Lower leg skin (tissue), 4 donors: ENCODE data around the gene MIGA1. TPM values are rescaled to one million over a fixed set of nuclear protein-coding genes. Genes with fewer than 3 reads are reported as not detected.
"Not testable (repeated sequence)": the region's sequence is repeated elsewhere in the genome, so short reads cannot be mapped to it uniquely, and the experiment has no call there.

Experiments
- DNase-seq, 2 donors: peaks; one replicate each; pipeline ENCODE4 v3.0.0-alpha.2; 2019; ENCODE audit warnings: low spot score in 2 of 2
- H3K4me3 ChIP-seq: fragments of 200-600 bp; sonication (generic); 2 replicates; pipeline ENCODE4 v1.5.1; 2017; ENCODE audit warnings: mild to moderate bottlenecking, low read depth; ENCODE audit not compliant: poor library complexity, severe bottlenecking
- POLR2A ChIP-seq, 2 donors: fragments of 450-650 bp; IDR thresholded peaks; one replicate each; pipeline ENCODE4 v1.6.1; 2016 to 2017; ENCODE audit warnings: antibody characterized with exemption in 2 of 2, mild to moderate bottlenecking in 1 of 2, moderate library complexity in 1 of 2
- WGBS, 2 donors: methylation state at CpG; one replicate each; pipeline ENCODE4 v1.1.5; 2018; 5-methylcytosine and 5-hydroxymethylcytosine counted together
- intact Hi-C: fragments of 100-400 bp; cut with DNase I; formaldehyde crosslinking; loops from one replicate; pipeline ENCODE4 v1.15.0; 2023; ENCODE audit warnings: low total_unique reads
- total RNA-seq, 4 donors: library from RNA; depleted of rRNA; stranded (reverse); fragments of >200 nt; gene quantifications; one replicate each; pipeline ENCODE4 v1.1.0, GENCODE V29; 2016
- TF ChIP-seq, protein P1 (sequence below), 3 donors: fragments of 450-650 bp; IDR thresholded peaks; one replicate each; pipeline ENCODE4 v1.5.1; 2016; ENCODE audit warnings: antibody characterized with exemption in 3 of 3, mild to moderate bottlenecking in 3 of 3, moderate library complexity in 2 of 3

Gene MIGA1
- total RNA-seq, 4 donors from 2014 or later, result 7.7 to 13.6 (median 9.5) TPM

- no peak overlapping the region for H3K4me3 ChIP-seq
- intact Hi-C loops, result no loop called here
- WGBS, 2 donors, result 21 to 25% methylated on average over 4 of the region's 4 CpGs
- no peak for DNase-seq
- no peak for TF ChIP-seq POLR2A (IDR thresholded peaks at IDR 0.05)
- TF ChIP-seq, protein P1, sequence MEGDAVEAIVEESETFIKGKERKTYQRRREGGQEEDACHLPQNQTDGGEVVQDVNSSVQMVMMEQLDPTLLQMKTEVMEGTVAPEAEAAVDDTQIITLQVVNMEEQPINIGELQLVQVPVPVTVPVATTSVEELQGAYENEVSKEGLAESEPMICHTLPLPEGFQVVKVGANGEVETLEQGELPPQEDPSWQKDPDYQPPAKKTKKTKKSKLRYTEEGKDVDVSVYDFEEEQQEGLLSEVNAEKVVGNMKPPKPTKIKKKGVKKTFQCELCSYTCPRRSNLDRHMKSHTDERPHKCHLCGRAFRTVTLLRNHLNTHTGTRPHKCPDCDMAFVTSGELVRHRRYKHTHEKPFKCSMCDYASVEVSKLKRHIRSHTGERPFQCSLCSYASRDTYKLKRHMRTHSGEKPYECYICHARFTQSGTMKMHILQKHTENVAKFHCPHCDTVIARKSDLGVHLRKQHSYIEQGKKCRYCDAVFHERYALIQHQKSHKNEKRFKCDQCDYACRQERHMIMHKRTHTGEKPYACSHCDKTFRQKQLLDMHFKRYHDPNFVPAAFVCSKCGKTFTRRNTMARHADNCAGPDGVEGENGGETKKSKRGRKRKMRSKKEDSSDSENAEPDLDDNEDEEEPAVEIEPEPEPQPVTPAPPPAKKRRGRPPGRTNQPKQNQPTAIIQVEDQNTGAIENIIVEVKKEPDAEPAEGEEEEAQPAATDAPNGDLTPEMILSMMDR (IDR thresholded peaks at IDR 0.05), result no peak
Observed at GRCh38 chr1:77900687-77901293, 121.3 kb downstream of the MIGA1 start.

DNA sequence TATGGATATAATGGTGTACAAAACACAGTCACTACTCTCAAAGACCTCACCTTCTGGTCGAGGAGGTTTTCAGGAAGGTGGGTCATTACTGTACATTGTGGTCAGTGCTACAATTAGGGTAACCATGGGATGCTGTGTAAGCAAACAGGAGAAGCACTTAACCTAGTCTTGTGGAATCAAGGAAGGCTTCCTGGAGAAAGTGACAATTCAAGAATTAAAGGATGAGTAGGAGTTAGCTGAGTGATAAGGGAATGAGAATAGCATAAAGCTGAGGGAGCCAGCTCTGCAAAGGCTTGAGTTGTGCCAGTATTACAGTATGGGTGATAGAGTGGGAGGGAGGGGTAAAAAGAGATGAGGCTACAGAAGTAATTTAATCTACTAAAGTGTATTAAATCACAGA is 126.2 kb downstream of the MIGA1 start:
- DNase-seq, result no peak
- TF ChIP-seq, protein P1 (IDR thresholded peaks at IDR 0.05), result no peak
- H3K4me3 ChIP-seq, result no peak overlapping the region
- 88 to 90% methylated on average over 1 of the region's 1 CpG for WGBS, 2 donors
- intact Hi-C loops, result no loop called here

DNA sequence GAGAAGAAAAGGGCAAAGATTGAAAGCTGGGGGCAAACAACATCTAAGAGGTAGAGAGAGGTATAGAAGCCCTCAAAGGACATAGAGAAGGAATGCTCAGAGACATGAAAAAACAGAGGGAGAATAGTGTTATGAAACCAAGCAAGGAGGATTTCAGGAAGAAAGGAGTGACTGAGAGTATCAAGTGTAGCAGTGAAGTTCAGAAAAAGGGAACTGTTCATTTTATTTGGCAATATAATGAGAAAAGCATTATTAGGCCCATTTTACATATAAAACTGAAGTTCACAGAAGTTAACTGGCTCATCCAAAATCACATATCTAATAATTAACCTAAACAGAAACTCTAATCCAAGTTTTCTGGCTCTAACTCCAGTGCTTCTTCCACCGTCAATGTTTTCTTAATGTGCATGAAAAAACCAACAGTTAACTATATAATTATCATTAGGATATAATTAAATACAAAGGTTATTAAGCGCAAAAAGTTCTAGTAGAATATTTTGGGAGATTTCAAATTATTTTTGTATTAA is 126.6 kb downstream of the MIGA1 start:
- DNase-seq, result no peak
- intact Hi-C loops, result no loop called here
- TF ChIP-seq, protein P1 (IDR thresholded peaks at IDR 0.05), result no peak
- TF ChIP-seq POLR2A (IDR thresholded peaks at IDR 0.05), result no peak
- WGBS, 2 donors, result 90 to 92% methylated on average over 2 of the region's 2 CpGs
- H3K4me3 ChIP-seq, result no peak overlapping the region

GRCh38 chr1:77906624-77907023 is 127.2 kb downstream of the MIGA1 start:
- TF ChIP-seq POLR2A (IDR thresholded peaks at IDR 0.05), result no peak
- intact Hi-C loops, result no loop called here
- no peak for DNase-seq
- H3K4me3 ChIP-seq, result no peak overlapping the region
- 91 to 100% methylated on average over 1 of the region's 1 CpG for WGBS, 2 donors

GRCh38 chr1:77910116-77910515 is 130.7 kb downstream of the MIGA1 start:
- DNase-seq, result no peak
- intact Hi-C loops, result no loop called here
- WGBS, 2 donors, result 86 to 88% methylated on average over 4 of the region's 4 CpGs
- TF ChIP-seq POLR2A (IDR thresholded peaks at IDR 0.05), result no peak
- H3K4me3 ChIP-seq, result no peak overlapping the region

DNA sequence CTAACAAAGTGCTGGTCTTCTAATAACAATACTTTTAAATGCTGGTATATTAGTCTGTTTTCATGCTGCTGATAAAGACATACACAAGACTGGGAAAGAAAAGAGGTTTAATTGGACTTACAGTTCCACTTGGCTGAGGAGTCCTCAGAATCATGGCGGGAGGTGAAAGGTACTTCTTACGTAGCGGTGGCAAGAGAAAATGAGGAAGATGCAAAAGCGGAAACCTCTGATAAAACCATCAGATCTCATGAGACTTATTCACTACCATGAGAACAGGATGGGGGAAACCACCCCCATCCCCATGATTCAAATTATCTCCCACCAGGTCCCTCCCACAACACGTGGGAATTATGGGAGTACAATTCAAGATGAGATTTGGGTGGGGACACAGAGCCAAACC is 139.5 kb downstream of the MIGA1 start:
- DNase-seq, intact Hi-C loops, H3K4me3 ChIP-seq: not testable (repeated sequence)
- 93 to 95% methylated on average over 5 of the region's 5 CpGs for WGBS, 2 donors

- no peak for TF ChIP-seq POLR2A (IDR thresholded peaks at IDR 0.05)
- TF ChIP-seq, protein P1 (IDR thresholded peaks at IDR 0.05), result no peak
- no peak for DNase-seq
- H3K4me3 ChIP-seq, result no peak overlapping the region
- WGBS, 2 donors, result 62 to 63% methylated on average over 1 of the region's 1 CpG
- intact Hi-C loops, result no loop called here
Observed at GRCh38 chr1:77925518-77925917, 146.1 kb downstream of the MIGA1 start.
